ENCODE data around the gene S100A2. TPM values are rescaled to one million over a fixed set of nuclear protein-coding genes. Genes with fewer than 3 reads are reported as not detected.

Gene S100A2
- total RNA-seq, 1 experiment from 2014 or later, result 373 TPM

DNA sequence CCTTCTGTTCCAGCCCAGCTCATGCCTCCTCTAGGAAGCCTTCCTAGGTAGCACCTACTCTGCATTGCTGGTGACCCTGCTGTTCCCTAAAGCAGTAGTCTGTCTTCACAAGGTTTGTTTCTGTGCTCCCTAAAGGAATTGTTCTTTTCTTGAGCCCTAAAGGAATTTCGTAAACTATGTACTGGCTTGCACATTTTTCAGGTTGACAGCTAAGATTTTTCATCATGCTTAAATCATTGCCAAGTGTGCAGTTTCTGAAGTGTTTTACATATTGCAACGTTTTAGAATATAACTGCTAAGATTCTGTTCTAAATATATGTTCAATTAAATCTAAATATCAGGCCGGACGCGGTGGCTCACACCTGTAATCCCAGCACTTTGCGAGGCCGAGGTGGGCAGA is 34.2 kb upstream of the S100A2 start:
- peaks cover 10% of the 10 kb centered on the region for H3K36me3 ChIP-seq (ENCODE audit: low read depth, low read length)

DNA sequence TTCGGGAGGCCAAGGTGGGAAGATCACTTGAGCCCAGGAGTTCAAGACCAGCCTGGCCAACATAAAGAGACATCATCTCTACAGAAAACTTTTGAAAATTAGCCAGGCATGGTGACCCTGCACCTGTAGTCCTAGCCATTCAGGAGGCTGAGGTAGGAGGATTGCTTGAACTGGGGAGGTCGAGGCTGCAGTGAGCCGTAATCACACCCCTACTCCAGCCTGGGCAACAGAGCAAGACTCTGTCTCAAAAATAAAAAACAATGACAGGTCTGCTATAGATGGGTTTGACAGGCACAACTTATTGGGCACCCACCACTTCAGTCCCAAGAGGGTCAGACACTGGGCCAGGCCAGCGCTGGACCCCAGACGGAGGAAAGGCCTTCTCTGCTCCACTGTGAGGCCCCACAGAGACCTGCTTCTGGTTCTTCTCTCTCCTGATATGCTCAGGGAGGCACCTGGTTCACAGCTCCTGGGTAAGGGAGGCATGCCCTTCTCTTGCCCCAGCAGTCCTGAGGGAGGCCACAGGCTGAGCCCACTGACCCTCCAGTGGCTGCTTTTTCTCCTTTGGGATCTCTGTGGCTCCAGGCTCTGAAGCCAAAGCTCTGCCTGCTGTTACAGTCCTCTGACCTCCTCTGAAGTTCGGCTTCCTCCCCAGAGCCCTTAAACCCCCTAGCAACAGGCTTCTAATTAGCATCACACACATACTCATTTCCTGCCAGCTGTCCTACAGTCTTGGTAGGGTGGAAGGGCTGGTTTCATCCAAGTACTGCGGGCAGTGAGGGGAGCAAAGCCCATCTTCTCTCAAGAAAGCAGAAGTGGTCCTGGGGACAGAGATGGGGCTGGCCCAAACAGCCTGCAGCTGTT is 32.9 kb upstream of the S100A2 start:
- DNase-seq (no peak), ATAC-seq (peak; percentile 26)
- Histone ChIP-seq H3K4me1 (ENCODE audit: insufficient read depth, low read length) (no peaks in the 10 kb centered on the region), H3K9me2 (replicated peaks; ENCODE audit: low read length) (no peaks in the 10 kb centered on the region), H2AFZ (ENCODE audit: low read length) (no peak overlapping the region), H3K9me3 (ENCODE audit: low read length) (no peaks in the 10 kb centered on the region), H3K4me2 (ENCODE audit: low read length) (no peak overlapping the region), H3K79me2 (ENCODE audit: low read length) (no peaks in the 10 kb centered on the region), H3K27ac (ENCODE audit: low read length) (no peak overlapping the region), H3K36me3 (ENCODE audit: low read depth, low read length) (peaks cover 7% of the 10 kb centered on the region; the same call in 1 of the 2 replicates), H4K20me1 (ENCODE audit: low read length) (no peaks in the 10 kb centered on the region), H3K4me3 (ENCODE audit: low read length) (no peak overlapping the region), H3K27me3 (ENCODE audit: low read length) (no peaks in the 10 kb centered on the region), H3K9ac (ENCODE audit: low read length) (no peak overlapping the region), H3F3A (ENCODE audit: low read length, unreplicated experiment) (no peaks in the 10 kb centered on the region)
- ChIA-PET CTCF (interaction anchor here (1.0 kb wide), 1 partner anchor 26 kb away, joined by 8 read pairs; no protein-coding TSS in a partner anchor), POLR2A (ENCODE audit: unreplicated experiment) (interaction anchor here (0.6 kb wide), 1 partner anchor 22 kb away, joined by 6 read pairs; no protein-coding TSS in a partner anchor)
- TF ChIP-seq, protein P1, sequence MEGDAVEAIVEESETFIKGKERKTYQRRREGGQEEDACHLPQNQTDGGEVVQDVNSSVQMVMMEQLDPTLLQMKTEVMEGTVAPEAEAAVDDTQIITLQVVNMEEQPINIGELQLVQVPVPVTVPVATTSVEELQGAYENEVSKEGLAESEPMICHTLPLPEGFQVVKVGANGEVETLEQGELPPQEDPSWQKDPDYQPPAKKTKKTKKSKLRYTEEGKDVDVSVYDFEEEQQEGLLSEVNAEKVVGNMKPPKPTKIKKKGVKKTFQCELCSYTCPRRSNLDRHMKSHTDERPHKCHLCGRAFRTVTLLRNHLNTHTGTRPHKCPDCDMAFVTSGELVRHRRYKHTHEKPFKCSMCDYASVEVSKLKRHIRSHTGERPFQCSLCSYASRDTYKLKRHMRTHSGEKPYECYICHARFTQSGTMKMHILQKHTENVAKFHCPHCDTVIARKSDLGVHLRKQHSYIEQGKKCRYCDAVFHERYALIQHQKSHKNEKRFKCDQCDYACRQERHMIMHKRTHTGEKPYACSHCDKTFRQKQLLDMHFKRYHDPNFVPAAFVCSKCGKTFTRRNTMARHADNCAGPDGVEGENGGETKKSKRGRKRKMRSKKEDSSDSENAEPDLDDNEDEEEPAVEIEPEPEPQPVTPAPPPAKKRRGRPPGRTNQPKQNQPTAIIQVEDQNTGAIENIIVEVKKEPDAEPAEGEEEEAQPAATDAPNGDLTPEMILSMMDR (conservative IDR thresholded peaks at IDR 0.05; ENCODE audit: low read depth, low read length), result no peak
- TF ChIP-seq EZH2phosphoT487 (IDR thresholded peaks at IDR 0.05; ENCODE audit: borderline replicate concordance, low read length), result no peak
- TF ChIP-seq EZH2 (IDR thresholded peaks at IDR 0.05; ENCODE audit: low read length, unreplicated experiment), result no peak
- intact Hi-C loops (cut with micrococcal nuclease), result no loop called here
- no TSS peak for BruUV-seq (replicated peaks)

More for the DNA sequence above, 34.2 kb upstream of the S100A2 start:
- no peak overlapping the region for H3K4me3 ChIP-seq (ENCODE audit: low read length)
- no peaks in the 10 kb centered on the region for H3K79me2 ChIP-seq (ENCODE audit: low read length)
- H2AFZ ChIP-seq (ENCODE audit: low read length), result no peak overlapping the region
- H3K9ac ChIP-seq (ENCODE audit: low read length), result no peak overlapping the region
- H3K9me2 ChIP-seq (replicated peaks; ENCODE audit: low read length), result no peaks in the 10 kb centered on the region
- H3K4me1 ChIP-seq (ENCODE audit: insufficient read depth, low read length), result no peaks in the 10 kb centered on the region
- ATAC-seq (no peak), DNase-seq (no peak)
- ChIA-PET POLR2A (ENCODE audit: unreplicated experiment) (no interaction called here), CTCF (no interaction called here)
- H3K9me3 ChIP-seq (ENCODE audit: low read length), result no peaks in the 10 kb centered on the region
- no peaks in the 10 kb centered on the region for H3F3A ChIP-seq (ENCODE audit: low read length, unreplicated experiment)
- intact Hi-C loops (cut with micrococcal nuclease), result no loop called here
- no peaks in the 10 kb centered on the region for H4K20me1 ChIP-seq (ENCODE audit: low read length)
- no peak overlapping the region for H3K27ac ChIP-seq (ENCODE audit: low read length)
- BruUV-seq (replicated peaks), result no TSS peak
- no peak overlapping the region for H3K4me2 ChIP-seq (ENCODE audit: low read length)
- no peaks in the 10 kb centered on the region for H3K27me3 ChIP-seq (ENCODE audit: low read length)
- TF ChIP-seq EZH2 (IDR thresholded peaks at IDR 0.05; ENCODE audit: low read length, unreplicated experiment) (no peak), EZH2phosphoT487 (IDR thresholded peaks at IDR 0.05; ENCODE audit: borderline replicate concordance, low read length) (no peak)
- TF ChIP-seq, protein P1 (conservative IDR thresholded peaks at IDR 0.05; ENCODE audit: low read depth, low read length), result no peak

DNA sequence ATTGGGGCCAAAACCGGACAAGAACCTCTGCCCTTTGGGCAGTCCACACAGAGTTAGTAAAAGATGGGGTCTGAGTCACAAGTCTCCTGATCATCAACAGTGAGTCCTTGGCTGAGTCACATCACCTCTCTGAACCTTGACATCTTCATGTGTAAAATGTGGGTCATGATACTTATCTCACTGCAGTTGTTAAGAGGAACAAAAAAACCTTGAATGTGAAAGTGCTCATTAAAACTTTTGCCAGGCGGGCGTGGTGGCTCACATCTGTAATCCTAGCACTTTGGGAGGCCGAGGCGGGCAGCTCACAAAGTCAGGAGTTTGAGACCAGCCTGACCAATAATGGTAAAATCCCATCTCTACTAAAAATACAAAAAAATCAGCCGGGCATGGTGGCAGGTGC is 31.6 kb upstream of the S100A2 start:
- ChIA-PET POLR2A (ENCODE audit: unreplicated experiment) (interaction anchor here (0.7 kb wide), 1 partner anchor 10 kb away, joined by 7 read pairs; no protein-coding TSS in a partner anchor), CTCF (no interaction called here)
- no TSS peak for BruUV-seq (replicated peaks)
- Histone ChIP-seq H3K9me2 (replicated peaks; ENCODE audit: low read length) (no peaks in the 10 kb centered on the region), H2AFZ (ENCODE audit: low read length) (no peak overlapping the region), H3K4me2 (ENCODE audit: low read length) (no peak overlapping the region), H3K79me2 (ENCODE audit: low read length) (no peaks in the 10 kb centered on the region), H3F3A (ENCODE audit: low read length, unreplicated experiment) (no peaks in the 10 kb centered on the region), H3K9me3 (ENCODE audit: low read length) (no peaks in the 10 kb centered on the region), H4K20me1 (ENCODE audit: low read length) (no peaks in the 10 kb centered on the region), H3K4me3 (ENCODE audit: low read length) (no peak overlapping the region), H3K9ac (ENCODE audit: low read length) (no peak overlapping the region), H3K27ac (ENCODE audit: low read length) (peak overlapping the region; percentile 7; the same call in 1 of the 2 replicates), H3K36me3 (ENCODE audit: low read depth, low read length) (peaks cover 4% of the 10 kb centered on the region; the same call in 1 of the 2 replicates), H3K4me1 (ENCODE audit: insufficient read depth, low read length) (no peaks in the 10 kb centered on the region), H3K27me3 (ENCODE audit: low read length) (no peaks in the 10 kb centered on the region)
- TF ChIP-seq, protein P1 (conservative IDR thresholded peaks at IDR 0.05; ENCODE audit: low read depth, low read length), result no peak
- TF ChIP-seq EZH2 (IDR thresholded peaks at IDR 0.05; ENCODE audit: low read length, unreplicated experiment) (no peak), EZH2phosphoT487 (IDR thresholded peaks at IDR 0.05; ENCODE audit: borderline replicate concordance, low read length) (no peak)
- DNase-seq, result peak; percentile 59
- intact Hi-C loops (cut with micrococcal nuclease), result no loop called here
- ATAC-seq, result peak; percentile 32
